ENCODE measurements around the gene KLB. TPM values are rescaled to one million over a fixed set of nuclear protein-coding genes. Genes with fewer than 3 reads are reported as not detected.
"Not testable (repeated sequence)": the region's sequence is repeated elsewhere in the genome, so short reads cannot be mapped to it uniquely, and the experiment has no call there.

The KLB gene
- not detected for total RNA-seq

- CTCF ChIA-PET, result no interaction called here
- POLR2A ChIA-PET, result no interaction called here
Measured at GRCh38 chr4:39406763-39407583, at the start of gene KLB. KLB (plus strand) TSS chr4:39406930; CDS start chr4:39406950, 20 bp downstream.

- CTCF ChIA-PET, result interaction anchor here (2.8 kb wide), 1 partner anchor 9 kb away, joined by 9 read pairs; the partner anchor contains the start of gene RFC1
- POLR2A ChIA-PET, result interaction anchor here (5.9 kb wide), 1 partner anchor 9 kb away, joined by 53 read pairs; the partner anchor contains the start of gene RFC1
Measured at GRCh38 chr4:39357002-39357401, 49.7 kb upstream of the KLB start.

GRCh38 chr4:39360611-39361010, 46.1 kb upstream of the KLB start:
- CTCF ChIA-PET, POLR2A ChIA-PET: not testable (repeated sequence)

GRCh38 chr4:39362827-39363226, 43.9 kb upstream of the KLB start:
- ChIA-PET CTCF (interaction anchor here (0.8 kb wide), 1 partner anchor 41 kb away, joined by 6 read pairs; no protein-coding TSS in a partner anchor), POLR2A (no interaction called here)

GRCh38 chr4:39363773-39364393, 42.8 kb upstream of the KLB start:
- POLR2A ChIA-PET, result interaction anchor here (0.7 to 3.7 kb wide), 2 partner anchors 9 to 320 kb away, joined by 8 to 53 read pairs; no protein-coding TSS in a partner anchor
- CTCF ChIA-PET, result interaction anchor here (0.8 kb wide), 1 partner anchor 40 kb away, joined by 6 read pairs; no protein-coding TSS in a partner anchor

- POLR2A ChIA-PET, result interaction anchor here (0.6 to 3.7 kb wide), 4 partner anchors 10 to 273 kb away, joined by 4 to 53 read pairs (median 6); partner anchors contain the start of genes LIAS, RPL9, SMIM14 and UGDH
- CTCF ChIA-PET, result interaction anchor here (0.7 to 2.5 kb wide), 3 partner anchors 9 to 463 kb away, joined by 3 to 9 read pairs (median 4); no protein-coding TSS in a partner anchor
Measured at GRCh38 chr4:39365360-39365759, 41.4 kb upstream of the KLB start.

- CTCF ChIA-PET, result interaction anchor here (0.8 to 2.5 kb wide), 6 partner anchors 9 to 93 kb away, joined by 3 to 9 read pairs (median 4); partner anchors contain the start of gene LIAS
- POLR2A ChIA-PET, result interaction anchor here (0.6 to 3.7 kb wide), 5 partner anchors 11 to 272 kb away, joined by 3 to 53 read pairs (median 4); partner anchors contain the start of genes LIAS, RPL9, SMIM14 and UGDH
Measured at GRCh38 chr4:39365830-39366771, 40.6 kb upstream of the KLB start, which contains the start of gene RFC1. RFC1 (minus strand) TSS chr4:39366362; CDS start chr4:39366241, 121 bp downstream.

GRCh38 chr4:39367166-39367565, 39.6 kb upstream of the KLB start:
- ChIA-PET POLR2A (interaction anchor here (3.7 kb wide), 1 partner anchor 12 kb away, joined by 53 read pairs; no protein-coding TSS in a partner anchor), CTCF (interaction anchor here (0.8 to 2.5 kb wide), 4 partner anchors 8 to 92 kb away, joined by 3 to 9 read pairs (median 4); partner anchors contain the start of gene LIAS)

- ChIA-PET POLR2A (no interaction called here), CTCF (no interaction called here)
Measured at GRCh38 chr4:39369301-39369700, 37.4 kb upstream of the KLB start.

GRCh38 chr4:39371209-39371608, 35.5 kb upstream of the KLB start:
- CTCF ChIA-PET, POLR2A ChIA-PET: not testable (repeated sequence)

GRCh38 chr4:39375478-39375877, 31.3 kb upstream of the KLB start:
- POLR2A ChIA-PET, result no interaction called here
- CTCF ChIA-PET, result interaction anchor here (1.5 kb wide), 1 partner anchor 9 kb away, joined by 4 read pairs; the partner anchor contains the start of gene RFC1

- CTCF ChIA-PET, result interaction anchor here (1.0 kb wide), 1 partner anchor 17 kb away, joined by 4 read pairs; the partner anchor contains the start of gene RFC1
- POLR2A ChIA-PET, result no interaction called here
Measured at GRCh38 chr4:39383690-39384089, 23.0 kb upstream of the KLB start.

- ChIA-PET CTCF (interaction anchor here (1.0 kb wide), 1 partner anchor 18 kb away, joined by 4 read pairs; the partner anchor contains the start of gene RFC1), POLR2A (interaction anchor here (0.6 kb wide), 1 partner anchor 1237 kb away, joined by 5 read pairs; no protein-coding TSS in a partner anchor)
Measured at GRCh38 chr4:39384563-39384962, 22.2 kb upstream of the KLB start.

GRCh38 chr4:39390603-39391002, 16.1 kb upstream of the KLB start:
- ChIA-PET POLR2A (no interaction called here), CTCF (no interaction called here)

- CTCF ChIA-PET, result no interaction called here
- POLR2A ChIA-PET, result no interaction called here
Measured at GRCh38 chr4:39394706-39395105, 12.0 kb upstream of the KLB start.

GRCh38 chr4:39401640-39402039, 5.1 kb upstream of the KLB start:
- POLR2A ChIA-PET, CTCF ChIA-PET: not testable (repeated sequence)

- POLR2A ChIA-PET, result no interaction called here
- CTCF ChIA-PET, result no interaction called here
Measured at GRCh38 chr4:39407584-39407885, 805 bp downstream of the KLB start.

- CTCF ChIA-PET, result no interaction called here
- POLR2A ChIA-PET, result no interaction called here
Measured at GRCh38 chr4:39410415-39410814, 3.7 kb downstream of the KLB start.

- CTCF ChIA-PET, result interaction anchor here (0.7 kb wide), 1 partner anchor 1845 kb away, joined by 3 read pairs; no protein-coding TSS in a partner anchor
- POLR2A ChIA-PET, result not testable (repeated sequence)
Measured at GRCh38 chr4:39411561-39411960, 4.8 kb downstream of the KLB start.
